Gastroesophageal sphincter (tissue), 3 donors: ENCODE measurements around the gene UVSSA.

Experiments
- CTCF ChIP-seq, 4 experiments: fragments of 200-600 bp in 2 of 4; fragments of 450-650 bp in 2 of 4; sonication (generic) in 1 of 4; IDR thresholded peaks; one replicate each; pipeline ENCODE4 v1.5.1; 2017 to 2019; ENCODE audit warnings: antibody characterized with exemption in 4 of 4, mild to moderate bottlenecking in 2 of 4, moderate library complexity in 2 of 4
- EP300 ChIP-seq: sonication (generic); formaldehyde crosslinking; IDR thresholded peaks from one replicate; pipeline ENCODE4 v1.6.1; 2017; ENCODE audit warnings: antibody characterized with exemption, mild to moderate bottlenecking
- POLR2AphosphoS5 ChIP-seq: sonication (generic); formaldehyde crosslinking; IDR thresholded peaks from one replicate; pipeline ENCODE4 v1.6.1; 2017; ENCODE audit warnings: antibody characterized with exemption

GRCh38 chr4:1409491-1410425 lies 62.8 kb downstream of the UVSSA start:
- TF ChIP-seq CTCF (IDR thresholded peaks at IDR 0.05): no peak
- no peak for TF ChIP-seq EP300
- no peak for TF ChIP-seq POLR2AphosphoS5
